Amniotic stem cell (primary cell): ENCODE results near the gene ZNF622.

Experiments
- DNase-seq: peaks from one replicate; lab custom pipeline; 2025; lab: John Stamatoyannopoulos, UW

Gene ZNF622

GRCh38 chr5:16465544-16466432 lies at the start of gene ZNF622:
Gene ZNF622 (minus strand): TSS chr5:16465800. CDS start chr5:16465665, 135 bp downstream.
- peak; percentile 61 for DNase-seq

GRCh38 chr5:16510098-16510497 lies 44.5 kb upstream of the ZNF622 start:
- DNase-seq = no peak

GRCh38 chr5:16508730-16509531 lies 43.3 kb upstream of the ZNF622 start:
- no peak for DNase-seq

- DNase-seq = no peak
Observed at GRCh38 chr5:16507716-16508115, 42.1 kb upstream of the ZNF622 start.

- no peak for DNase-seq
Observed at GRCh38 chr5:16505904-16506303, 40.3 kb upstream of the ZNF622 start.

GRCh38 chr5:16505140-16505891 lies 39.7 kb upstream of the ZNF622 start:
- no peak for DNase-seq

GRCh38 chr5:16504571-16504970 lies 39.0 kb upstream of the ZNF622 start:
- DNase-seq = no peak

- DNase-seq = no peak
Observed at GRCh38 chr5:16502866-16503265, 37.3 kb upstream of the ZNF622 start.

GRCh38 chr5:16500024-16500423 lies 34.4 kb upstream of the ZNF622 start:
- DNase-seq = no peak

GRCh38 chr5:16497546-16497945 lies 31.9 kb upstream of the ZNF622 start:
- DNase-seq = no peak

GRCh38 chr5:16493261-16493660 lies 27.7 kb upstream of the ZNF622 start:
- DNase-seq = no peak

- DNase-seq = peak; percentile 38
Observed at GRCh38 chr5:16492398-16493140, 27.0 kb upstream of the ZNF622 start.

- no peak for DNase-seq
Observed at GRCh38 chr5:16490911-16491310, 25.3 kb upstream of the ZNF622 start.

GRCh38 chr5:16489322-16489791 lies 23.8 kb upstream of the ZNF622 start:
- DNase-seq = peak; percentile 29

GRCh38 chr5:16487456-16487855 lies 21.9 kb upstream of the ZNF622 start:
- no peak for DNase-seq

- no peak for DNase-seq
Observed at GRCh38 chr5:16486711-16487111, 21.1 kb upstream of the ZNF622 start.

GRCh38 chr5:16485656-16486055 lies 20.1 kb upstream of the ZNF622 start:
- no peak for DNase-seq

GRCh38 chr5:16484081-16484480 lies 18.5 kb upstream of the ZNF622 start:
- no peak for DNase-seq

GRCh38 chr5:16483361-16483760 lies 17.8 kb upstream of the ZNF622 start:
- DNase-seq = no peak

GRCh38 chr5:16482891-16483290 lies 17.3 kb upstream of the ZNF622 start:
- DNase-seq = no peak

GRCh38 chr5:16480821-16481538 lies 15.4 kb upstream of the ZNF622 start:
- DNase-seq = no peak
